K562 (cell line): ENCODE measurements around the gene ANKRD11. TPM values are rescaled to one million over a fixed set of nuclear protein-coding genes. Genes with fewer than 3 reads are reported as not detected.

ENCODE experiments used
- CBX2 ChIP-seq: fragments of 200-600 bp; sonication (generic); IDR thresholded peaks from one replicate; pipeline ENCODE4 v1.6.1; 2012; ENCODE audit warnings: mild to moderate bottlenecking, low read length, inconsistent platforms; ENCODE audit not compliant: insufficient read depth, poor library complexity, severe bottlenecking
- CBX3 ChIP-seq, 2 experiments: IDR thresholded peaks; 1 replicate in 1 of 2; 2 replicates in 1 of 2; pipeline ENCODE4 v1.6.1; 2012; ENCODE audit warnings: inconsistent platforms in 2 of 2, low read length in 2 of 2, borderline replicate concordance in 1 of 2, control low read depth in 1 of 2
- CUX1 ChIP-seq: fragments of 200-800 bp; sonication (Bioruptor generic); IDR thresholded peaks from 2 replicates; pipeline ENCODE4 v1.6.1; 2016; ENCODE audit warnings: missing genetic modification characterization, missing compliant biosample characterization
- FOXK1 ChIP-seq: sonication (generic); formaldehyde crosslinking; IDR thresholded peaks from 2 replicates; pipeline ENCODE4 v1.8.0; 2022; ENCODE audit warnings: missing genetic modification reagents, mild to moderate bottlenecking, borderline replicate concordance
- HDAC1 ChIP-seq, 2 experiments: fragments of 450-650 bp; IDR thresholded peaks; 2 replicates each; pipeline ENCODE4 v1.6.1; 2016 to 2017; ENCODE audit warnings: inconsistent platforms in 1 of 2, mild to moderate bottlenecking in 1 of 2, moderate library complexity in 1 of 2
- HES1 ChIP-seq: fragments of 450-650 bp; IDR thresholded peaks from 2 replicates; pipeline ENCODE4 v1.6.1; 2016; ENCODE audit warnings: low read depth, mild to moderate bottlenecking, moderate library complexity
- HMGN3 ChIP-seq: IDR thresholded peaks from 2 replicates; pipeline ENCODE4 v1.6.1; 2011; ENCODE audit warnings: borderline replicate concordance, low read depth, mild to moderate bottlenecking, mixed read lengths, low read length; ENCODE audit not compliant: insufficient read length; ENCODE audit errors: extremely low read depth
- MYBL2 ChIP-seq, 2 experiments: fragments of 450-650 bp in 1 of 2; sonication (generic) in 1 of 2; formaldehyde crosslinking in 1 of 2; IDR thresholded peaks; 2 replicates each; pipeline versions ENCODE4 v1.6.1 to v1.8.1; 2017 to 2022; ENCODE audit warnings: borderline replicate concordance in 1 of 2, inconsistent platforms in 1 of 2, low read depth in 1 of 2, mild to moderate bottlenecking in 1 of 2, missing genetic modification reagents in 1 of 2, moderate library complexity in 1 of 2
- NFIX ChIP-seq: fragments of 250-450 bp; sonication (Bioruptor Pico); IDR thresholded peaks from 2 replicates; pipeline ENCODE4 v1.4.0; 2020; ENCODE audit warnings: low read depth, mild to moderate bottlenecking, moderate library complexity
- OTX1 ChIP-seq: fragments of 450-650 bp; formaldehyde crosslinking; IDR thresholded peaks from 2 replicates; pipeline ENCODE4 v1.4.0; 2022; ENCODE audit warnings: mild to moderate bottlenecking
- POLR2G ChIP-seq: fragments of 200-400 bp; formaldehyde crosslinking; IDR thresholded peaks from 2 replicates; pipeline ENCODE4 v1.6.1; 2017; ENCODE audit warnings: low read depth, mild to moderate bottlenecking, antibody characterized with exemption, low read length, moderate library complexity
- POLR2H ChIP-seq: IDR thresholded peaks from 2 replicates; pipeline ENCODE4 v1.6.1; 2016; ENCODE audit warnings: missing genetic modification characterization, low read depth, mild to moderate bottlenecking, control low read depth, missing compliant biosample characterization, moderate library complexity
- SIN3B ChIP-seq: fragments of 450-650 bp; IDR thresholded peaks from 2 replicates; pipeline ENCODE4 v1.6.1; 2017; ENCODE audit warnings: low read depth, mild to moderate bottlenecking, moderate library complexity
- SMARCC2 ChIP-seq: fragments of 450-650 bp; IDR thresholded peaks from 2 replicates; pipeline ENCODE4 v1.6.1; 2017; ENCODE audit warnings: antibody characterized with exemption, moderate library complexity, mild to moderate bottlenecking, low read depth
- TSC22D4 ChIP-seq: fragments of 450-650 bp; IDR thresholded peaks from 2 replicates; pipeline ENCODE4 v1.6.1; 2016; ENCODE audit warnings: missing genetic modification characterization, missing biosample characterization, control low read depth
- ZBTB5 ChIP-seq: fragments of 450-650 bp; IDR thresholded peaks from 2 replicates; pipeline ENCODE4 v1.6.1; 2017; ENCODE audit warnings: antibody characterized with exemption
- ZBTB8A ChIP-seq: fragments of 450-650 bp; IDR thresholded peaks from 2 replicates; pipeline ENCODE4 v1.6.1; 2018; ENCODE audit warnings: mild to moderate bottlenecking, moderate library complexity; ENCODE audit not compliant: partially characterized antibody
- ZKSCAN1 ChIP-seq: fragments of 150-350 bp; IDR thresholded peaks from 2 replicates; pipeline ENCODE4 v1.6.1; 2016; ENCODE audit warnings: low read depth, low read length
- polyA plus RNA-seq, 8 experiments: library from polyadenylated mRNA; depleted of rRNA in 4 of 8; stranded (reverse) in 5 of 8; unstranded in 3 of 8; fragments of >200 nt; fragmentation: Nextera tagmentation in 2 of 8; fragmentation: Illumina TruSeq in 1 of 8; extraction: Ambion mirVana in 2 of 8; extraction: Trizol in 1 of 8; gene quantifications; 2 replicates each; pipeline versions ENCODE4 v1.2.1 to v1.2.3, GENCODE V29; 2011 to 2014; ENCODE audit warnings: inconsistent platforms in 1 of 8, missing spikeins in 1 of 8
- total RNA-seq, 7 experiments: library from RNA; depleted of rRNA in 6 of 7; stranded (reverse); fragments of >200 nt in 6 of 7; fragmentation: Illumina TruSeq in 2 of 7; extraction: Trizol in 2 of 7; gene quantifications; 2 replicates each; pipeline versions ENCODE4 v1.2.1 to v1.2.3, GENCODE V29; 2011 to 2021; ENCODE audit warnings: low replicate concordance in 1 of 7

The ANKRD11 gene
- total and polyA plus RNA-seq, 9 of the 15 experiments (the other 6 are each of a cell fraction or from before 2014, with no cell fraction given), result 4.7 to 126 (median 31.7) TPM

GRCh38 chr16:89505204-89506112, 15.1 kb upstream of the ANKRD11 start (continued):
- no peak for TF ChIP-seq HMGN3
- peak; percentile 54 for TF ChIP-seq ZKSCAN1
- no peak for TF ChIP-seq HES1
- no peak for TF ChIP-seq ZBTB8A
- TF ChIP-seq MYBL2 (IDR thresholded peaks at IDR 0.05; ENCODE audit: low read depth), result no peak
- no peak for TF ChIP-seq MYBL2 (CRISPR knock-in tag; IDR thresholded peaks at IDR 0.05; ENCODE audit: borderline replicate concordance)
- TF ChIP-seq CBX3 (IDR thresholded peaks at IDR 0.05; ENCODE audit: borderline replicate concordance in 1 of 2, low read length in 2 of 2), result 0 out of 3 replicates have a peak, but pooled peaks of 1 of the 2 experiments have one; percentile 53
- TF ChIP-seq FOXK1 (CRISPR knock-in tag), result no peak; the same call in 1 of the 2 replicates
- no peak for TF ChIP-seq CUX1 (CRISPR knock-in tag)
- no peak for TF ChIP-seq SMARCC2
- peak; percentile 46; the same call in 1 of the 2 replicates for TF ChIP-seq POLR2G
- TF ChIP-seq POLR2H (tag), result no peak
- no peak for TF ChIP-seq ZBTB5
- no peak for TF ChIP-seq SIN3B
- TF ChIP-seq TSC22D4 (tag), result no peak
- TF ChIP-seq HDAC1 (IDR thresholded peaks at IDR 0.05), result peak in 1 of 2 experiments; percentile 92; a peak in 2 of 4 replicates
- TF ChIP-seq NFIX, result peak; percentile 7; the same call in 1 of the 2 replicates
- no peak for TF ChIP-seq OTX1
- TF ChIP-seq CBX2, result no peak
